ENCODE results near the gene RAB11FIP4.

RAB11FIP4 gene

DNA sequence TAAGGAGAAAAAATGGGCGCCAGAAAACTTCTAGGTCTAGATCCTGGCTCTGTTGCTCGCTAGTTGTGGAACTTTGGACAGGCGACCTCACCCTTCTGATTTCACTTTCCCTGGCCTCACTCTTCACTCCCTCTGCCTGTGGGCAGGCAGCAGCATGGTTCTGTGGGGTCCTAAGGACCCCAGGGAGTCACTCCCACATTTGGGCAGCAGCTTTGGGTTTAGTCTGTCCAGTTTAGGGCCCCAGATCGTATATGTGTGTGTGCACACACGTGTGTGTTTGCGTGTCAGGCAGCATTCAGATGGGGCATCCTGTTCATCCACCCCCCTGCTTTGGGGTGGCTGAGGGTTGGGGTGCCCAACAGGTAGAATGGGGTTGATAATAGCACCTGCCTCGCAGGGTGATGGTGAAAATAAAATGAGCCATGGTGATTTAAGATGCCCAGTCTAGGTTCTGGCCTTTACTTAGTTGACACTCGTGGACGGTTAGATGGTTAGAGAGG, 102.2 kb downstream of the RAB11FIP4 start:
- ChIA-PET POLR2A (no interaction called here), CTCF (interaction anchor here (1.0 to 2.8 kb wide), 3 partner anchors 16 to 31 kb away, joined by 4 to 25 read pairs (median 5); no protein-coding TSS in a partner anchor)
- no peak for DNase-seq (ENCODE audit: extremely low spot score)
- TF ChIP-seq, protein P1, sequence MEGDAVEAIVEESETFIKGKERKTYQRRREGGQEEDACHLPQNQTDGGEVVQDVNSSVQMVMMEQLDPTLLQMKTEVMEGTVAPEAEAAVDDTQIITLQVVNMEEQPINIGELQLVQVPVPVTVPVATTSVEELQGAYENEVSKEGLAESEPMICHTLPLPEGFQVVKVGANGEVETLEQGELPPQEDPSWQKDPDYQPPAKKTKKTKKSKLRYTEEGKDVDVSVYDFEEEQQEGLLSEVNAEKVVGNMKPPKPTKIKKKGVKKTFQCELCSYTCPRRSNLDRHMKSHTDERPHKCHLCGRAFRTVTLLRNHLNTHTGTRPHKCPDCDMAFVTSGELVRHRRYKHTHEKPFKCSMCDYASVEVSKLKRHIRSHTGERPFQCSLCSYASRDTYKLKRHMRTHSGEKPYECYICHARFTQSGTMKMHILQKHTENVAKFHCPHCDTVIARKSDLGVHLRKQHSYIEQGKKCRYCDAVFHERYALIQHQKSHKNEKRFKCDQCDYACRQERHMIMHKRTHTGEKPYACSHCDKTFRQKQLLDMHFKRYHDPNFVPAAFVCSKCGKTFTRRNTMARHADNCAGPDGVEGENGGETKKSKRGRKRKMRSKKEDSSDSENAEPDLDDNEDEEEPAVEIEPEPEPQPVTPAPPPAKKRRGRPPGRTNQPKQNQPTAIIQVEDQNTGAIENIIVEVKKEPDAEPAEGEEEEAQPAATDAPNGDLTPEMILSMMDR (IDR thresholded peaks at IDR 0.05; ENCODE audit: control extremely low read depth, extremely low read depth, low read depth, missing control alignments), result no peak

DNA sequence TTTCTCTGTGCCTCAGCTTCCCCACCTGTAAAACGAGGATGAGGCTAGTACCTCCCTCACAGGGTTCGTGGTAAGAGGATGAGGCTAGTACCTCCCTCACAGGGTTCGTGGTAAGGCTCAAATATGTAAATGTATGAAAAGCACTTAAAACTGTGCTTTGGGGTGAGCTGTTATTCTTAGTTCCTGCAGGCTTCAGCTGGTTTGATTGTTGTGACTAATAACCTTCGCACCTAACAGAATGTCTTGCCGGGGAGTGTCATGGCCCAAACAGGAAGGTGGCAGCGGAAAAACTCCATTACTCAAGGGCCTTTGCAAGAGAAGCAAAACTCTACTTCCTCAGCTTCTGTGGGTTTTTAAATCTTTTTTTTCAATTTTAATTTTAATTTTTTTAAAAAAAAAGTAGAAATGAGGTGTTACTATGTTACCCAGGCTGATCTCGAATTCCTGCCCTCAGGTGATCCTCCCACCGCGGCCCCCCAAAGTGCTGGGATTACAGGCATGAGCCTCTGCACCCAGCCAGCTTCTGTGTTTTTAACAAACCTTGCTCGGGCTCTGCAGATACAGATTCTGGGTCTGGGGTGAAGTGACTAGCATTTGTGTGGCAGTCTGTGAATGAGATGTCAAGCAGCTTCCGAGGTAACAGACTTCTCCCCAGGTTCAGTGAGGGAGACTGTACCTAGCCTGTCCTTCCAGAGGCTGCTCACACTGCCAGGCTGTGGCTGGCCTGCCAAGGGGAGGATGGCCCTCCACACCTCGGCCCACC, 103.0 kb downstream of the RAB11FIP4 start:
- ChIA-PET CTCF (interaction anchor here (1.1 to 1.3 kb wide), 2 partner anchors 14 to 15 kb away, joined by 3 read pairs; no protein-coding TSS in a partner anchor), POLR2A (no interaction called here)
- TF ChIP-seq, protein P1 (IDR thresholded peaks at IDR 0.05; ENCODE audit: control extremely low read depth, extremely low read depth, low read depth, missing control alignments), result no peak
- peak; percentile 73 for DNase-seq (ENCODE audit: extremely low spot score)

DNA sequence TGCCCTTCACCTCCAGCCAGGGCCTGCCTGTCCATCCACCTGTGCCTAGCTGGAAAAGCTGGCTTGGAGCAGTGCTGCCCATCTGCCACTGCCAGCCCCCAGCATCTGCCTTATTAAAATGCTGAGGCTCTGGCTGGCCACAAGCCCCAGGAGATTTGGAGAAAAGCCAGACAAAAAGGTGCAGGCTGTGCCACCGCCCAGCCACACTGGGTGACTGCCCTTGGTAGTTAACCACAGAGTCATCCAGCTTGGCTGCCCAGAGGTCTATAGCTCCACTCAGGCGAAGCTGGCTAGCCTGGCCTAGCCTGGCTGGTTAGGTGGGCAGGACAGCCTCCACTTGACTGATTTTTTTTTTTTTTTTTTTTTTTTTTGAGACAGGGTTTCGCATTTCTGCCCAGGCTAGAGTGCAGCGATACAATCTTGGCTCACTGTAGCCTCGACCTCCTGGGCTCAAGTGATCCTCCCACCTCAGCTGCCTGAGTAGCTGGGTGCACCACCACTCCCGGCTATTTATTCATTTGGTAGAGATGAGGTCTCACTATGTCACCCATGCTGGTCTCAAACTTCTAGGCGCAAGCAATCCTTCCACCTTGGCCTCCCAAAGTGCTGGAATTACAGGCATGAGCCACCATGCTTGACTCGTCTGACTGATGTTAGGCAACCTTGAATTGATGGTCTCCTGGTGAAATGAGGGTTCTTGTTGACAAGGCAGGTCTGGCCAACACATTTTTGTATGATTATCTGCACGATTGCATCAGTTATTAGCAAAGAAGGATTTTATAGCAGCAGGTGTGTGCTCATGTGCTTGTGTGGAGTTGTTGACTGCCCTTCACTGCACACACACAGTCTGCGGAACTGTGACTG, 103.8 kb downstream of the RAB11FIP4 start:
- ChIA-PET POLR2A (no interaction called here), CTCF (interaction anchor here (1.1 to 1.3 kb wide), 2 partner anchors 13 to 14 kb away, joined by 3 read pairs; no protein-coding TSS in a partner anchor)
- DNase-seq (ENCODE audit: extremely low spot score), result no peak
- TF ChIP-seq, protein P1 (IDR thresholded peaks at IDR 0.05; ENCODE audit: control extremely low read depth, extremely low read depth, low read depth, missing control alignments), result no peak

DNA sequence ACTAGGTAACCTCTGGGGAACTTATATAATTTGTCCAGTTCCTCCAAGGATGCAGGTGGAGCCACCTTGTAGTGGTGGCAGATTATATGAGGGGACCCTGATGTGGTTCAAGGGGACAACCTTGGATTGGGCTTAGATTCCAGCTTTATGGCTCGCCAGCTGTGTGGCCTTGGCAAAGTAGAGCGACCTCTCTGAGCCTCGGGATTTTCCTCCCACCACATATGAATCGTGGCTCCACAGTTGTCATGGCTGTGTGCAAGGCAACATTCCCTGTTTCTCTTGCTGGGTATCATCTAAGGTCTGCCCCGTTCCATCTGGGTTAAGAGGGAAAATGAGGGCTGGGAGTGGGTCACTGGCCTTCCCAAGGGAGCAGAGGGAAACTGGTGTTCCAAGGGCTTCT, 104.6 kb downstream of the RAB11FIP4 start:
- DNase-seq (ENCODE audit: extremely low spot score), result no peak
- ChIA-PET CTCF (interaction anchor here (1.0 kb wide), 1 partner anchor 12 kb away, joined by 3 read pairs; no protein-coding TSS in a partner anchor), POLR2A (no interaction called here)
- TF ChIP-seq, protein P1 (IDR thresholded peaks at IDR 0.05; ENCODE audit: control extremely low read depth, extremely low read depth, low read depth, missing control alignments), result no peak

GRCh38 chr17:31496601-31497000, 105.1 kb downstream of the RAB11FIP4 start:
- POLR2A ChIA-PET, result interaction anchor here (0.7 kb wide), 1 partner anchor 9 kb away, joined by 4 read pairs; no protein-coding TSS in a partner anchor
- CTCF ChIA-PET, result interaction anchor here (1.0 kb wide), 1 partner anchor 12 kb away, joined by 3 read pairs; no protein-coding TSS in a partner anchor
- TF ChIP-seq, protein P1 (IDR thresholded peaks at IDR 0.05; ENCODE audit: control extremely low read depth, extremely low read depth, low read depth, missing control alignments), result no peak

DNA sequence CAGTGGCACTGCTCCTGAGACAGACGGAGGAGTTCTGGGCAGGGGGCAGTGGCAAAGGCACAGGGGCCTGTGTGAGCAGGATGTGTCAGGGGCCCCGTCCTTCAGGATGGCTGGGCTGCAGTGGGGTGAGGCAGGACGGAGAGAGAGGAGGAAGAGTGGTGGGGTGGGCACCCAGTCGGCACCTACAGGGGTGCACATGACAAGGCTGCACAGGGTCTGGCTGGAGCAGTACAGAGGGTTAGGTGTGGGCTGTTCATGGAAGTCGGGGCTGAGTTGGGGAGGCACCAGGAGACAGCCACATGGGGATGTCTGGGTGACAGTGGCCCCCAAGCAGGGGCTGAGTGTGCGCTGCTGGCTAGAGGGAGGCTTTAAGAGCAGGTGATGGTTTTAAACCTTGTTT, 106.0 kb downstream of the RAB11FIP4 start:
- TF ChIP-seq, protein P1 (IDR thresholded peaks at IDR 0.05; ENCODE audit: control extremely low read depth, extremely low read depth, low read depth, missing control alignments), result no peak
- no peak for DNase-seq (ENCODE audit: extremely low spot score)
- CTCF ChIA-PET, result no interaction called here
- POLR2A ChIA-PET, result interaction anchor here (0.7 kb wide), 1 partner anchor 10 kb away, joined by 4 read pairs; no protein-coding TSS in a partner anchor

More at GRCh38 chr17:31496601-31497000, 105.1 kb downstream of the RAB11FIP4 start:
- no peak for DNase-seq (ENCODE audit: extremely low spot score)
